ENCODE results near the gene PSMD9. TPM values are rescaled to one million over a fixed set of nuclear protein-coding genes. Genes with fewer than 3 reads are reported as not detected.

PSMD9 gene
- total RNA-seq, 1 experiment from 2014 or later, result 66.0 TPM

DNA sequence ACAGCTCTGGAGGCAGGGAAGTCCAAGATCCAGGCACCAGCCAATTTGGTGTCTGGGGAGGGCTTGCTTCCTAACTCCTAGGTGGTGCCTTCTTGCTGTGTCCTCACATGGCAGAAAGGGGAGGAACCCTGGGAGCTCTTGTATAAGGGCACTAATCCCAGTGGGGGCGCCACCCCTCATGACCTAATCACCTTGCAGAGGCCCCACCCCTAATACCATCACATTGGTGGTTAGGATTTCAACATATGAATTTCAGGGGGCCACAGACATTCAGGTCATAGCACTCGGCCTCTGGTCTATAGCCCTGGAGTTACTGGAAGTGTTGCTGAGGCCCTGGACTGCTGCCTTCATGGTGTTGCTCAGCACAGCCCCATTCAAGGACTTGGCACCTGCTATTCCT is 14.6 kb downstream of the PSMD9 start:
- Mint-ChIP-seq H3K9me3 (ENCODE audit: low read depth, unreplicated experiment) (no peaks in the 10 kb centered on the region), H3K36me3 (ENCODE audit: insufficient read depth, unreplicated experiment) (peaks cover 69% of the 10 kb centered on the region), H3K4me1 (ENCODE audit: low read depth, unreplicated experiment) (no peaks in the 10 kb centered on the region), H3K27me3 (ENCODE audit: unreplicated experiment) (no peaks in the 10 kb centered on the region), H3K27ac (ENCODE audit: unreplicated experiment) (no peak overlapping the region), H3K4me3 (ENCODE audit: low read depth, unreplicated experiment) (no peak overlapping the region)
- TF ChIP-seq, protein P1, sequence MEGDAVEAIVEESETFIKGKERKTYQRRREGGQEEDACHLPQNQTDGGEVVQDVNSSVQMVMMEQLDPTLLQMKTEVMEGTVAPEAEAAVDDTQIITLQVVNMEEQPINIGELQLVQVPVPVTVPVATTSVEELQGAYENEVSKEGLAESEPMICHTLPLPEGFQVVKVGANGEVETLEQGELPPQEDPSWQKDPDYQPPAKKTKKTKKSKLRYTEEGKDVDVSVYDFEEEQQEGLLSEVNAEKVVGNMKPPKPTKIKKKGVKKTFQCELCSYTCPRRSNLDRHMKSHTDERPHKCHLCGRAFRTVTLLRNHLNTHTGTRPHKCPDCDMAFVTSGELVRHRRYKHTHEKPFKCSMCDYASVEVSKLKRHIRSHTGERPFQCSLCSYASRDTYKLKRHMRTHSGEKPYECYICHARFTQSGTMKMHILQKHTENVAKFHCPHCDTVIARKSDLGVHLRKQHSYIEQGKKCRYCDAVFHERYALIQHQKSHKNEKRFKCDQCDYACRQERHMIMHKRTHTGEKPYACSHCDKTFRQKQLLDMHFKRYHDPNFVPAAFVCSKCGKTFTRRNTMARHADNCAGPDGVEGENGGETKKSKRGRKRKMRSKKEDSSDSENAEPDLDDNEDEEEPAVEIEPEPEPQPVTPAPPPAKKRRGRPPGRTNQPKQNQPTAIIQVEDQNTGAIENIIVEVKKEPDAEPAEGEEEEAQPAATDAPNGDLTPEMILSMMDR (IDR thresholded peaks at IDR 0.05; ENCODE audit: unreplicated experiment), result no peak
- intact Hi-C loops (cut with micrococcal nuclease; ENCODE audit: unreplicated experiment), result no loop called here
- no peak for DNase-seq
- no TSS peak for BruUV-seq (replicated peaks)
- CTCF ChIA-PET, result interaction anchor here (0.5 to 1.4 kb wide), 2 partner anchors 10 to 11 kb away, joined by 3 to 4 read pairs; no protein-coding TSS in a partner anchor

DNA sequence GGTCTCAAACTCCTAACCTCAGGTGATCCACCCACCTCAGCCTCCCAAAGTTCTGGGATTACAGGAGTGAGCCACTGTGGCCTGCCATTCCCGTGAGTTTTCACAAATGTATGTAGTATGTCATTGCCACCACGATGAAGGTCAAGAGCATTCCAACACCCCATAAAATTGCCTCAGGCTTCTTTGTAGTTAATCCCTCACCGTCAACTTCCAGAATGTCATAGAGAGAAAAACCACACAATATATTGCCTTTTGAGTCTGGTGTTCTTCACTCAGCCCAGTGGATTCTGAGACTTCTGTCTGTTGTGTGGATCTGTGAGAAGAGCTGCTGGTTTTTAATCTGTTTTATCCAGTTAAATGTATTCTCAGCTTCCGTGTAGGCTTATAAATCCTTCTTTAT is 17.2 kb downstream of the PSMD9 start:
- CTCF ChIA-PET, result interaction anchor here (0.9 kb wide), 1 partner anchor 181 kb away, joined by 5 read pairs; no protein-coding TSS in a partner anchor
- no peaks in the 10 kb centered on the region for H3K4me1 Mint-ChIP-seq (ENCODE audit: low read depth, unreplicated experiment)
- no peak overlapping the region for H3K4me3 Mint-ChIP-seq (ENCODE audit: low read depth, unreplicated experiment)
- peaks cover 71% of the 10 kb centered on the region for H3K36me3 Mint-ChIP-seq (ENCODE audit: insufficient read depth, unreplicated experiment)
- TF ChIP-seq, protein P1 (IDR thresholded peaks at IDR 0.05; ENCODE audit: unreplicated experiment), result no peak
- no peak overlapping the region for H3K27ac Mint-ChIP-seq (ENCODE audit: unreplicated experiment)
- no peaks in the 10 kb centered on the region for H3K27me3 Mint-ChIP-seq (ENCODE audit: unreplicated experiment)
- intact Hi-C loops (cut with micrococcal nuclease; ENCODE audit: unreplicated experiment), result no loop called here
- no TSS peak for BruUV-seq (replicated peaks)
- no peaks in the 10 kb centered on the region for H3K9me3 Mint-ChIP-seq (ENCODE audit: low read depth, unreplicated experiment)
- no peak for DNase-seq

DNA sequence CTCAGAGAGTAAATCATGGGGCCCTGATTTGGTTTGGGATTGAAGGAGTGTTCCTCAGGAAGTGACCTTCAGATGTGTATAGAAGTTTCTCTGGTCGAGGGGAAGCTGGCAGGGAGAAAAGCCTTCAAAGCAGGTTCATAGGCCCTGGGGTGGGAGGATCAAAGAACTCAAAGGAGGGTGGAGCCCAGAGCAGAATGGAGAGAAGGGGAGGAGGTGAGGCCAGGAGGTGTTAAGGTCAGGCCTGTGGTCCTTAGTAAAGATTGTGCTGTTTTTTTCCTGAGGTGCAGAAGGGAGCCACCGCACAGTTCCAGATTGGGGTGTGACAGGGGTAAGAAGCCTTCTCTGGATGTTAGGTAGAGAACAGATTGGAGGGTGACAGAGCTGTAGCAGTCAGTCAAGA is 20.1 kb downstream of the PSMD9 start:
- Mint-ChIP-seq H3K27ac (ENCODE audit: unreplicated experiment) (no peak overlapping the region), H3K4me3 (ENCODE audit: low read depth, unreplicated experiment) (no peak overlapping the region), H3K36me3 (ENCODE audit: insufficient read depth, unreplicated experiment) (peaks cover 57% of the 10 kb centered on the region), H3K9me3 (ENCODE audit: low read depth, unreplicated experiment) (no peaks in the 10 kb centered on the region), H3K4me1 (ENCODE audit: low read depth, unreplicated experiment) (no peaks in the 10 kb centered on the region), H3K27me3 (ENCODE audit: unreplicated experiment) (no peaks in the 10 kb centered on the region)
- no TSS peak for BruUV-seq (replicated peaks)
- CTCF ChIA-PET, result interaction anchor here (0.5 kb wide), 1 partner anchor 49 kb away, joined by 3 read pairs; no protein-coding TSS in a partner anchor
- intact Hi-C loops (cut with micrococcal nuclease; ENCODE audit: unreplicated experiment), result no loop called here
- DNase-seq, result no peak
- TF ChIP-seq, protein P1 (IDR thresholded peaks at IDR 0.05; ENCODE audit: unreplicated experiment), result no peak

DNA sequence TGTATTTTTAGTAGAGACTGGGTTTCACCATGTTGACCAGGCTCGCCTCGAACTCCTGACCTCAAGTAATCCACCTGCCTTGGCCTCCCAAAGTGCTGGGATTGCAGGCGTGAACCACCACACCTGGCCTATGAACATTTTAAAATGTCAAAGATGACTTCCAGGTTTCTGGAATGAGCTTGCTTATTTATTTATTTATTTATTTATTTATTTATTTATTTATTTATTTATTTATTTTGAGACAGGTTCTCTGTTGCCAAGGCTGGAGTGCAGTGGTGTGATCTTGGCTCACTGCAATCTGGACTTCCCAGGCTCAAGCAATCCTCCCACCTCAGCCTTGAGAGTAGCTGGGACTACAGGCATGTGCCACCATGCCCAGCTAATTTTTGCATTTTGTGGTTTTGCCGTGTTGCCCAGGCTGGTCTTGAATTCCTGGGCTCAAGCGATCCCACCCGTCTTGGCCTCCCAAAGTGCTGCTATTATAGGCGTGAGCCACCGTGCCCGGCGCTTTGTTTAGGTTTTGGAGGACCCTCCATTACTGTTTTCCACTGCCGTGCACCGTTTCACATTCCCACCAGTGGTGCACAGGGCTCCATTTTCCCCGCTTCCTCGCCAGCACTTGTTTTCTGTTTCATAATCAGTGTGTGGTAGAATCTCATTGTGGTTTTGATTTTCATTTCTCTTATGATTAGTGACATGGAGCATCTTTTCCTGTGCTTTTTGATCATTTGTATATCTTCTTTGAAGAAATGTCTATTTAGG is 23.4 kb downstream of the PSMD9 start:
- Mint-ChIP-seq H3K4me1 (ENCODE audit: low read depth, unreplicated experiment) (no peaks in the 10 kb centered on the region), H3K27ac (ENCODE audit: unreplicated experiment) (no peak overlapping the region), H3K4me3 (ENCODE audit: low read depth, unreplicated experiment) (no peak overlapping the region), H3K36me3 (ENCODE audit: insufficient read depth, unreplicated experiment) (peaks cover 37% of the 10 kb centered on the region), H3K9me3 (ENCODE audit: low read depth, unreplicated experiment) (no peaks in the 10 kb centered on the region), H3K27me3 (ENCODE audit: unreplicated experiment) (no peaks in the 10 kb centered on the region)
- intact Hi-C loops (cut with micrococcal nuclease; ENCODE audit: unreplicated experiment), result loop anchor here (10.0 kb wide), 2 partner anchors 113 to 283 kb away; partner anchors contain the start of gene BCL7A
- TF ChIP-seq, protein P1 (IDR thresholded peaks at IDR 0.05; ENCODE audit: unreplicated experiment), result no peak
- no peak for DNase-seq
- no TSS peak for BruUV-seq (replicated peaks)
- CTCF ChIA-PET, result no interaction called here
